GM19193 (cell line): Measurements from ENCODE around the gene MDM4.

Source experiments
- POLR2A ChIP-seq: IDR thresholded peaks from 4 replicates; pipeline ENCODE4 v1.6.1; 2011; ENCODE audit not compliant: insufficient read depth, insufficient read length; ENCODE audit errors: extremely low read depth

Gene MDM4

DNA sequence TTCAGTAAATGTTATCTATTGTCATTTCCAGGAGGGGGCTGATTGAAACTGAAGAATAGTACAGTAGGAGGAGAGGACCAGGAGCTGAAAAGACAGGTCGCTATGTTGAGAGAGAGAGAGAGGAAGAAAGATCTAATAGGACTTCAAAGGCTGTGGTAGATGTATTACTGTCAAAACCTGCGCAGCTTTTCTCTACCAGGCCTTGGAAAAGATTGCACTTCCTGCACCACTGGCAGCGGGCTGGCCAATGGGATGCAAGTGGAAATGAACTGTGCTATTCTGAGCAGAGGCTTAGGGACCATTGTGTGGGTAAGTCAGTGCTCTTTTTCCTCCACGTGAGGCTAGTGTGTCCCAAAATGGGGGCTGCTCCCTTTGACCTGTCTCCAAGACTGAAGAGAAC is 47.1 kb downstream of the MDM4 start:
- no peak for TF ChIP-seq POLR2A

DNA sequence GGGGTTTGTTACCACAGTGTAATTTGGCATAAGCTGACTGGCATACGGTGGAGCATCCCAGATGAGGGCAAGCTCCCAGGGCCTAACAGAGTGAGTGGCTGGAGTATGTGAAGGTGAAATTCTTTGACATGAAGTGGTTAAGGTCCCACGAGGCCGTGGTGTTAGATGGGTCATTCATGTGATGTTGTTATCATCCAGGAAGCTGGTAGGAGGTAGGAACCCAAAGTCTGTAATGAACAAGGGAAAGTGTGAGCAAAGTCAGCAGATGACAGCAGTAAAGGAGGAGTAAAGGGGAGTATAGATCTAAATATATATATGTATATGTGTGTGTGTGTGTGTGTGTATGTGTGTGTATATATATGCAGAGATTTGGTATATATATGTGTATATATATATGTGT is 47.6 kb downstream of the MDM4 start:
- TF ChIP-seq POLR2A = no peak

- TF ChIP-seq POLR2A = no peak
These were observed 48.6 kb downstream of the MDM4 start for GRCh38 chr1:204564835-204565234.

DNA sequence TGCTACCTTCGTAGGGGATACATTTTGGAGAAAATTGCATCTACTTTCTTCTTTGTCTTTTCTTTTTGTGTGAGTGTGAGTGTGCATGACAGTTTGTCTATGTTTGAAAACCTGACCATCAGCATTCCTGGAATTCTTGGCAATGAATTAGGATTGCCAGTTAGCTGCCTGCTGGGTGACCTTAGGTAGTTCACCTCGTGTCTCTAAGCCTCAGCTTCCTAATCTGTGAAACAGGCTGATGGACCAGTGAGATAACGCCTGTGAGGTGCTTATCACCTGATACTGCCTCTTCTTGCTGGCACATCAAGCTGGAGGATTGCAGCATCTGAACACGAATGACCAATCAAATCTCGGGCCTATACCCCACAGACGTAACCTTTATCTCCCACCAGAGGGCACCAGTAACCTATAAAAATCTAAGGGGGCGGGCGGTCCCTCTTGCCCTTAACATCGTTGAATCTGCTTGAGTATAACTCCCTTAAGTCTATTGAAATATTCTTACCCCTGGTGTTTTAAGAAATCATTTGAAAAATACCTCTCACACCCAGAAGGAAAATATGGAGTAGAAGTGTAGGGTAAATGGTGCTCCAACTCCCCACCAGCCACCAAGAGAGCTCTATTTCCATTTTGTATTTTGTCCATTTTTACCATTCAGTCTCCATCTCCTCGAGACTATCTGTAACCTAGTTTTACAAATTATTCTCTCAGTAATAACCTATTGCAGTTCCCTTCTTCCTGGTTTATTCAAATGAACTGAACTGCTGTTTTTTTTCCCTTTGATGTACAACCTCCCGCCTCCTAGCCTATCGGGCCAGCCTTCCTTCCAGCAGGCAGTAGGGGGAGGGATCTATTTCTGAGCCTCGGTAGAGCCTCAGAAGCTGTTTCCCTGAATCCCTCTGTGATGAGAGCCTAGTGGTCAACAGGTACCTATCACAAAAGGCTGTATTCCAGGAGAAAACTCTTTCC is 49.7 kb downstream of the MDM4 start:
- no peak for TF ChIP-seq POLR2A

- no peak for TF ChIP-seq POLR2A
These were observed 50.4 kb downstream of the MDM4 start for GRCh38 chr1:204566583-204566955.

- TF ChIP-seq POLR2A = no peak
These were observed 50.9 kb downstream of the MDM4 start for GRCh38 chr1:204567071-204567470.

GRCh38 chr1:204568576-204569315 is 52.5 kb downstream of the MDM4 start:
- no peak for TF ChIP-seq POLR2A

DNA sequence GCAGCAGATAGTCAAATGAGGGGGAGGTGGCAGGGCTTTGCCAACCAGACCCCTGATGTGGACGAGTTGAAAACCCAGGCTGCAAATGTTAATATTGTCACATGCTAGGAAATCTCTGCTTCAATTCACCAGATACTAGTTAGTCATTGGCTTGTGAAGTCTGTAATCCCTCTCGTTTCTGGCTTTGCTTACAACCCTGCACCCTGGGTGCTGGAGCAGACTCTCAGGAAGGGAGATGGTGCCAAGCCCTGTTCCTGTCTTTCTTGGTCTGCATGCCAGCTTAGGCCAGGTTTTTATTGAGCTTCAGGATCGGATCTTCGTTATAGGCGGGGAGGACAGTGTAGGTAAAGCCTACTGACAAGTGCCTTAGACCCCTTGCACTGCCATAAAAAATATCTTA is 53.3 kb downstream of the MDM4 start:
- no peak for TF ChIP-seq POLR2A

DNA sequence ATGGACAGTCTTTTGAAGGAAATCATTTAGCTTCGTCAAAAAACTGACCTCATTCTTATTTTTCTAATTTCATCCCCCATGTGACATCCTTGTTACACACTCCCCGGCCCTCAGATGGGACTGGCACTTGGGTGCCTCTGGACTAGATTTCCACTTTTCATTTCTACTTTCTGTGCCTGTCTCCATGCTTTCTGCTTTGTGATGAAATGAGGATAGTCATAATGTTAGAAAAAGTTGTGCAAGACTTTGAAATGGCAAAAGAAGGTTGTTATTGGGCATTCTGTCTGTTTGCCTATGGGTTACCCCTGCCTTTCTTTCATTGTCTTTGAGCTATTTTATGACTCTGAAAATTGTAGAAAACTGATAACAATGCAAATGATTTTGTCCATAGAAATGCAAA is 54.9 kb downstream of the MDM4 start:
- TF ChIP-seq POLR2A = no peak

DNA sequence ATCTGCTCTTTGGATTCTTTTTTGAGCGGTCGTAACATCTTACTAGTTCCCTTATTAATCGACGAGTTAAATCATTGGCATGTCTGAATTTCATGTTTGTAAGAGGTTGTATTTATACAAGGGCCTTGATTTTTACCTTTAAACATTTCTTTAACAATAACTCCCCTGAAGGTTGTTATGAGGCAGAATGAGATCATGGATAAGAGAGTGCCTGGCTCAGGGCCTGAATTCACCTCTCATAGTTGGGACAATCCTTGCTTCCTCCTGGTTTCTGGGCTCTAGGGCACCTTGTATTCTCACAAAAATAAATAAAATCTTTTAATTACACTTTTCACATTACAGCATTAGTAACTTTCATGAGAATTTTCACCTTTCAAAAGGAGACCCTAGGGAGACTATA is 55.4 kb downstream of the MDM4 start:
- TF ChIP-seq POLR2A = no peak

DNA sequence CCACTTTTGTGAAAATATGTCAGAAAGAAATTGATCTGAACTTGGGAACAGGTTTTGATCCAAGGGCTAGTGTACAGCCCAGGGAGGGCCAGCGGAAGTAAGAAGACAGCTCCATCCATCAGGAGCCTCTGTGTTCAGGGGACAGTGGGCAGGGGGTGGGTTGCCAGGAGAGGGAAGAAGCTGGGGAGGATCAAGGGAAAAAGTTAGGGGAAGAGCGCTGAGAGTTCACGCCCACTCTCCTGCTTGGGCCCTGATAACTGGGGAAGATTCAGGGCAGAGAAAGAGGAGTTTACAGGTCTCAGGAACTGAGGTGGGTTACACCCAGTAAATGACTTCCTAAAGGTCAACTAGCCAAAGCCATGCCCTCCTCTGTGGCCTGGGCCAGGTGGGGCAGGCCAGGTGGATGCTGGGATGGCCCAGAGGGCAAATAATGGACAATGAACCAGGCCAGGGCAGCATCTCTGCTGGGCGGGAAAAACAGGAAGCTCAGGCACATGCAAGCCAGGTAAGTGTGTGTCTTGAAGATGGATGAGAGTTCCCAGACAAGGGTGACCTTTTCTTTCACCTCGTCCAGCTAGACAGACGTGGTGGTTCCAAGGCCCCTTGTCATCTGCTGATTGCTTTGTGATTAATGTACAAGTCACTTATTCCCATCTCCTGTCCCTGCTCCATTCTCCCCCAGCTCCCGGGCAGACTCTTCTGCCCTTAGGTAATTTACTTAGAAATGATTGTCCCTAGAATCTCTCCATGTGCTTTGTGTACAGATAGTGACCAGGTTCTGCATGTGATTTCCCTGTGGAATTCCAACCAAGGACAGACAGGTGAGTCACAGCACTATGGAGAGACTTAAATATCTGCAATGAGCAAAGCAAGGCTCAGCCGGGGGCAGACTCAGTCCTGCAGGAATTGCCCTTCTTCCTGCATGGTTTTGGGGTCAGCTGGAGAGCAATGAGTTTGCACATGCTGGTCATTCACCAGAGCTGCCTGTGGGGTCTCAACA is 57.0 kb downstream of the MDM4 start:
- no peak for TF ChIP-seq POLR2A

DNA sequence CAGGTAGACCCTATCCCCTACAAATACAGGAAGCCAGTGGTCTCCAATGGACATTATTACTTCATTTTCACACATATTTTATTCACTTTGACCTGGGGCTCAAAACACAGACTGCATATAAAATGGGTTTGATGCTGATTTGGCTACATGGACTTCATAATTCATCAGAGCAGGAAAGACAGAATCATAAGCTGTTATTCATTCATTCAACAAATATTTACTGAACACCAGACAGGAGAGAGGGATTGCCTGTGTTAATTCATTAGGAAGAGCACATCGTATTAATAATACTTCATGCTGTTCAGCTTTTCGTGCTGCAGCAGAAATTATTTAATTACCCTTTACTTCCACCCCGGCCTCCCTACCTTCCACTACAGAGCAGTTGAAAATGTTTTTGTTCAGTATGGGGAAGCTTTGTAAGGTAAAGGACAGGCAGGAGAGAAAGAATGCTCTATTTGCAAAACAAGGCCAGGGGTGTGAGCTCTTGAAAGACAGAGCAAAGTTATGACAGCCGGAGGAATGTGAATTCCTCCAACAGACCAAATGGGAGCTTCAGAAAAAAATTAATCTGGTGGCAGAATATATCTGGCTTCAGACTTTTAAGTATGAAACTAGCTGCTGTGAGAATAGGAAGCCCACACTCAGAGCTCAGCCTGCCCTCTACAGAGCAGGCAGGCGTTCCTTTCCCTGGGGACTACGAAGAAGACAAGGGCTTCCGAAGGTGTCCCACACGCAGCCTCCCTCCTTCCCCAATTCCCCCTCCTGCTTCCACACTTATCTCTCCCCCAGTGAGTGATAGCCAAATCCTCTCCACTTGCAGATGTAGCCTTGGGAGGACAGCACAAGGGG is 58.0 kb downstream of the MDM4 start:
- TF ChIP-seq POLR2A = no peak

GRCh38 chr1:204574865-204575163 is 58.6 kb downstream of the MDM4 start:
- no peak for TF ChIP-seq POLR2A
